Measurements from ENCODE around the gene OTUD3.

GRCh38 chr1:19850214-19850613 is 32.0 kb upstream of the OTUD3 start:
- TF ChIP-seq POLR2A (IDR thresholded peaks at IDR 0.05) (no peak), CTCF (IDR thresholded peaks at IDR 0.05) (no peak)

All from suprapubic skin (tissue), 3 donors.